A549 (cell line): ENCODE data around the gene FDPS.

Experiments
- CBX2 ChIP-seq: fragments of 200-600 bp; sonication (generic); IDR thresholded peaks from 2 replicates; pipeline ENCODE4 v1.6.1; 2016; ENCODE audit warnings: low read depth, mild to moderate bottlenecking, borderline replicate concordance
- EP300 ChIP-seq, 2 experiments: fragments of >200 bp; sonication (Bioruptor Twin); formaldehyde crosslinking; IDR thresholded peaks; 2 replicates in 1 of 2; 3 replicates in 1 of 2; pipeline ENCODE4 v1.6.1; 2016 to 2017
- KDM1A ChIP-seq: fragments of 200-600 bp; sonication (generic); IDR thresholded peaks from 2 replicates; pipeline ENCODE4 v1.6.1; 2016; ENCODE audit warnings: low read depth, mild to moderate bottlenecking
- KDM5A ChIP-seq: fragments of 200-600 bp; sonication (generic); IDR thresholded peaks from 2 replicates; pipeline ENCODE4 v1.6.1; 2016; ENCODE audit warnings: antibody characterized with exemption, mild to moderate bottlenecking
- MYC ChIP-seq: IDR thresholded peaks from 2 replicates; pipeline ENCODE4 v1.6.1; 2012; ENCODE audit warnings: mild to moderate bottlenecking, inconsistent platforms, low read length, improper control_type of control experiment, borderline replicate concordance
- POLR2A ChIP-seq: IDR thresholded peaks from 2 replicates; pipeline ENCODE4 v1.6.1; 2012; ENCODE audit warnings: mild to moderate bottlenecking, low read length
- POLR2AphosphoS2 ChIP-seq: conservative IDR thresholded peaks from 2 replicates; pipeline ENCODE4 v1.6.1; 2012; ENCODE audit warnings: low read length, improper control_type of control experiment, inconsistent platforms
- RFX5 ChIP-seq: fragments of 450-650 bp; IDR thresholded peaks from 2 replicates; pipeline ENCODE4 v1.7.1; 2014; ENCODE audit warnings: antibody characterized with exemption, mild to moderate bottlenecking, moderate library complexity
- TF ChIP-seq, protein P1 (sequence below): fragments of >200 bp; sonication (Bioruptor Twin); formaldehyde crosslinking; IDR thresholded peaks from 3 replicates; pipeline ENCODE4 v1.5.1; 2016
- TF ChIP-seq, protein P2 (sequence below): fragments of 150-350 bp; IDR thresholded peaks from 2 replicates; pipeline ENCODE4 v1.6.1; 2014; ENCODE audit warnings: low read depth, mild to moderate bottlenecking, low read length
- TF ChIP-seq, protein P3 (sequence below): fragments of 450-650 bp; IDR thresholded peaks from 2 replicates; pipeline ENCODE4 v1.6.1; 2014; ENCODE audit warnings: antibody characterized with exemption

DNA sequence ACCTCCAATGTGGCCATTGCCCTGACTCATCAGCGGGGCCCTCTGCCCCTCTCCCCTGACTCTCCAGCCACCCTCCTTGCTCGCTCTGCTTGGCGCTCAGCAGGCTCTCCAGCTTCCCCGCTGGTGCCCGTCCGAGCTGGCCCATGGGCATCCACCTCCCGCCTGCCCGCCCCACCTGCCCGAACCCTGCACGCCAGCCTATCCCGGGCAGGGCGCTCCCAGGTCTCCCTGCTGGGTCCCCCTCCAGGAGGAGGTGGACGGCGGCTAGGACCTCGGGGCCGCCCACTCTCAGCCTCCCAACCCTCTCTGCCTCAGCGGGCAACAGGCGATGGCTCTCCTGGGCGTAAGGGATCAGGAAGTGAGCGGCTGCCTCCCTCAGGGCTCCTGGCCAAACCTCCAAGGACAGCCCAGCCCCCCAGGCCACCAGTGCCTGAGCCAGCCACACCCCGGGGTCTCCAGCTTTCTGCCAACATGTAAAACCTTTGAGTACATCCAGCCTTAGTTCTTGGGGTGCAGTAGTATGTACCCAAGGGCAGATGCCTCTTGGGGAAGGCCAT lies 20.6 kb upstream of the FDPS start:
- TF ChIP-seq, protein P1, sequence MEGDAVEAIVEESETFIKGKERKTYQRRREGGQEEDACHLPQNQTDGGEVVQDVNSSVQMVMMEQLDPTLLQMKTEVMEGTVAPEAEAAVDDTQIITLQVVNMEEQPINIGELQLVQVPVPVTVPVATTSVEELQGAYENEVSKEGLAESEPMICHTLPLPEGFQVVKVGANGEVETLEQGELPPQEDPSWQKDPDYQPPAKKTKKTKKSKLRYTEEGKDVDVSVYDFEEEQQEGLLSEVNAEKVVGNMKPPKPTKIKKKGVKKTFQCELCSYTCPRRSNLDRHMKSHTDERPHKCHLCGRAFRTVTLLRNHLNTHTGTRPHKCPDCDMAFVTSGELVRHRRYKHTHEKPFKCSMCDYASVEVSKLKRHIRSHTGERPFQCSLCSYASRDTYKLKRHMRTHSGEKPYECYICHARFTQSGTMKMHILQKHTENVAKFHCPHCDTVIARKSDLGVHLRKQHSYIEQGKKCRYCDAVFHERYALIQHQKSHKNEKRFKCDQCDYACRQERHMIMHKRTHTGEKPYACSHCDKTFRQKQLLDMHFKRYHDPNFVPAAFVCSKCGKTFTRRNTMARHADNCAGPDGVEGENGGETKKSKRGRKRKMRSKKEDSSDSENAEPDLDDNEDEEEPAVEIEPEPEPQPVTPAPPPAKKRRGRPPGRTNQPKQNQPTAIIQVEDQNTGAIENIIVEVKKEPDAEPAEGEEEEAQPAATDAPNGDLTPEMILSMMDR = no peak
- TF ChIP-seq, protein P2, sequence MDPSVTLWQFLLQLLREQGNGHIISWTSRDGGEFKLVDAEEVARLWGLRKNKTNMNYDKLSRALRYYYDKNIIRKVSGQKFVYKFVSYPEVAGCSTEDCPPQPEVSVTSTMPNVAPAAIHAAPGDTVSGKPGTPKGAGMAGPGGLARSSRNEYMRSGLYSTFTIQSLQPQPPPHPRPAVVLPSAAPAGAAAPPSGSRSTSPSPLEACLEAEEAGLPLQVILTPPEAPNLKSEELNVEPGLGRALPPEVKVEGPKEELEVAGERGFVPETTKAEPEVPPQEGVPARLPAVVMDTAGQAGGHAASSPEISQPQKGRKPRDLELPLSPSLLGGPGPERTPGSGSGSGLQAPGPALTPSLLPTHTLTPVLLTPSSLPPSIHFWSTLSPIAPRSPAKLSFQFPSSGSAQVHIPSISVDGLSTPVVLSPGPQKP = no peak
- TF ChIP-seq EP300 (IDR thresholded peaks at IDR 0.05) (no peak), KDM5A (no peak), MYC (no peak), POLR2A (no peak), CBX2 (no peak), KDM1A (no peak), POLR2AphosphoS2 (no peak), RFX5 (no peak)
- TF ChIP-seq, protein P3, sequence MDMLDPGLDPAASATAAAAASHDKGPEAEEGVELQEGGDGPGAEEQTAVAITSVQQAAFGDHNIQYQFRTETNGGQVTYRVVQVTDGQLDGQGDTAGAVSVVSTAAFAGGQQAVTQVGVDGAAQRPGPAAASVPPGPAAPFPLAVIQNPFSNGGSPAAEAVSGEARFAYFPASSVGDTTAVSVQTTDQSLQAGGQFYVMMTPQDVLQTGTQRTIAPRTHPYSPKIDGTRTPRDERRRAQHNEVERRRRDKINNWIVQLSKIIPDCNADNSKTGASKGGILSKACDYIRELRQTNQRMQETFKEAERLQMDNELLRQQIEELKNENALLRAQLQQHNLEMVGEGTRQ = no peak
